CD4-positive, alpha-beta T cell treated with Interleukin-15 for 4 hours (primary cell): ENCODE data around the gene BCL6.

Experiments used
- DNase-seq: peaks from one replicate; pipeline ENCODE4 v3.0.0-alpha.2; 2020; ENCODE audit warnings: low spot score

Gene BCL6

GRCh38 chr3:187759601-187760000, 14.3 kb upstream of the BCL6 start:
- no peak for DNase-seq

- no peak for DNase-seq
These were observed 13.2 kb upstream of the BCL6 start for GRCh38 chr3:187758318-187758955.

- no peak for DNase-seq
These were observed 8.2 kb upstream of the BCL6 start for GRCh38 chr3:187753516-187753915.

- DNase-seq = no peak
These were observed 5.3 kb upstream of the BCL6 start for GRCh38 chr3:187750513-187751123.

- no peak for DNase-seq
These were observed 4.8 kb upstream of the BCL6 start for GRCh38 chr3:187750006-187750512.

GRCh38 chr3:187748050-187748481, 2.8 kb upstream of the BCL6 start:
- peak; percentile 92 for DNase-seq

GRCh38 chr3:187747506-187747905, 2.2 kb upstream of the BCL6 start:
- DNase-seq = no peak

GRCh38 chr3:187746442-187747281, 1.4 kb upstream of the BCL6 start:
- DNase-seq = no peak

- DNase-seq = no peak
These were observed 782 bp upstream of the BCL6 start for GRCh38 chr3:187746059-187746441.

GRCh38 chr3:187744169-187745151, 808 bp downstream of the BCL6 start:
- peak; percentile 50 for DNase-seq

- DNase-seq = peak; percentile 54
These were observed 1.8 kb downstream of the BCL6 start for GRCh38 chr3:187743195-187744141.

GRCh38 chr3:187742351-187743171, 2.7 kb downstream of the BCL6 start:
- peak; percentile 30 for DNase-seq

- DNase-seq = peak; percentile 80
These were observed 3.6 kb downstream of the BCL6 start for GRCh38 chr3:187741403-187742350.

GRCh38 chr3:187740421-187741399, 4.6 kb downstream of the BCL6 start:
- DNase-seq = peak; percentile 67

GRCh38 chr3:187739561-187740332, 5.5 kb downstream of the BCL6 start:
- DNase-seq = peak; percentile 82

GRCh38 chr3:187739094-187739560, 6.1 kb downstream of the BCL6 start:
- DNase-seq = no peak
